Measurements from ENCODE around the gene SPC24. TPM values are rescaled to one million over a fixed set of nuclear protein-coding genes. Genes with fewer than 3 reads are reported as not detected.
A peak's percentile ranks its signal among the peaks of the same experiment; 100 is the strongest.

SPC24 gene
- total RNA-seq, 1 donor from 2014 or later = 3.8 TPM

GRCh38 chr19:11154683-11155047, 917 bp downstream of the SPC24 start:
- TF ChIP-seq, protein P1, sequence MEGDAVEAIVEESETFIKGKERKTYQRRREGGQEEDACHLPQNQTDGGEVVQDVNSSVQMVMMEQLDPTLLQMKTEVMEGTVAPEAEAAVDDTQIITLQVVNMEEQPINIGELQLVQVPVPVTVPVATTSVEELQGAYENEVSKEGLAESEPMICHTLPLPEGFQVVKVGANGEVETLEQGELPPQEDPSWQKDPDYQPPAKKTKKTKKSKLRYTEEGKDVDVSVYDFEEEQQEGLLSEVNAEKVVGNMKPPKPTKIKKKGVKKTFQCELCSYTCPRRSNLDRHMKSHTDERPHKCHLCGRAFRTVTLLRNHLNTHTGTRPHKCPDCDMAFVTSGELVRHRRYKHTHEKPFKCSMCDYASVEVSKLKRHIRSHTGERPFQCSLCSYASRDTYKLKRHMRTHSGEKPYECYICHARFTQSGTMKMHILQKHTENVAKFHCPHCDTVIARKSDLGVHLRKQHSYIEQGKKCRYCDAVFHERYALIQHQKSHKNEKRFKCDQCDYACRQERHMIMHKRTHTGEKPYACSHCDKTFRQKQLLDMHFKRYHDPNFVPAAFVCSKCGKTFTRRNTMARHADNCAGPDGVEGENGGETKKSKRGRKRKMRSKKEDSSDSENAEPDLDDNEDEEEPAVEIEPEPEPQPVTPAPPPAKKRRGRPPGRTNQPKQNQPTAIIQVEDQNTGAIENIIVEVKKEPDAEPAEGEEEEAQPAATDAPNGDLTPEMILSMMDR (IDR thresholded peaks at IDR 0.05; ENCODE audit: partially characterized antibody, unreplicated experiment) = no peak
- H3K27ac Mint-ChIP-seq (ENCODE audit: unreplicated experiment) = peak overlapping the region; percentile 28
- no peaks in the 10 kb centered on the region for H3K27me3 Mint-ChIP-seq (ENCODE audit: unreplicated experiment)

GRCh38 chr19:11152318-11153062, 3.1 kb downstream of the SPC24 start:
- Mint-ChIP-seq H3K36me3 (ENCODE audit: unreplicated experiment) (no peaks in the 10 kb centered on the region), H3K4me3 (ENCODE audit: unreplicated experiment) (no peak overlapping the region), H3K27ac (ENCODE audit: unreplicated experiment) (no peak overlapping the region), H3K4me1 (ENCODE audit: low read depth, unreplicated experiment) (no peaks in the 10 kb centered on the region), H3K27me3 (ENCODE audit: unreplicated experiment) (no peaks in the 10 kb centered on the region), H3K9me3 (ENCODE audit: unreplicated experiment) (peaks cover 11% of the 10 kb centered on the region)
- no peak for DNase-seq
- TF ChIP-seq, protein P1 (IDR thresholded peaks at IDR 0.05; ENCODE audit: partially characterized antibody, unreplicated experiment) = no peak

More at GRCh38 chr19:11154683-11155047, 917 bp downstream of the SPC24 start:
- Mint-ChIP-seq H3K36me3 (ENCODE audit: unreplicated experiment) (no peaks in the 10 kb centered on the region), H3K4me1 (ENCODE audit: low read depth, unreplicated experiment) (no peaks in the 10 kb centered on the region), H3K9me3 (ENCODE audit: unreplicated experiment) (peaks cover 13% of the 10 kb centered on the region), H3K4me3 (ENCODE audit: unreplicated experiment) (peak overlapping the region; percentile 79)
- DNase-seq = no peak

- TF ChIP-seq, protein P1 (IDR thresholded peaks at IDR 0.05; ENCODE audit: partially characterized antibody, unreplicated experiment) = no peak
- Mint-ChIP-seq H3K4me3 (ENCODE audit: unreplicated experiment) (no peak overlapping the region), H3K36me3 (ENCODE audit: unreplicated experiment) (no peaks in the 10 kb centered on the region), H3K9me3 (ENCODE audit: unreplicated experiment) (peaks cover 6% of the 10 kb centered on the region), H3K27ac (ENCODE audit: unreplicated experiment) (no peak overlapping the region), H3K27me3 (ENCODE audit: unreplicated experiment) (no peaks in the 10 kb centered on the region), H3K4me1 (ENCODE audit: low read depth, unreplicated experiment) (no peaks in the 10 kb centered on the region)
- no peak for DNase-seq
These were observed 4.4 kb downstream of the SPC24 start for GRCh38 chr19:11151181-11151580.

DNA sequence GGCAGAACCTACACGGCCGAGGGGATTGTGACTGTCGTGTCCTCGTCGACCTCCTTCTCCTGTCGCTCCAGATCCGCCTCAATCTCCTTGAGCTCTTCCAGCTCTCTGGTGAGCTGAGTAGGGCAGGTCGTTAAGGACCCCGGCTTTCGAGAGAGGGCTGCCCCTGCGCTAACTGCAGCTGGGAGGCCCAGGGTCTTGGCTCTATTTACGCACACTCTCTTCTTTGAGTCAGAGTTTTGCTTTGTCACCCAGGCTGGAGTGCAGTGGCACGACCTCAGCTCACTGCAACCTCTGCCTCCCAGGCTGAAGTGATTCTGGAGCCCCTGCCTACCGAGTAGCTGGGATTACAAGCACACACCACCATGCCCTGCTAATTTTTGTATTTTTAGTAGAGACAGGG, 7.6 kb downstream of the SPC24 start:
- TF ChIP-seq, protein P1 (IDR thresholded peaks at IDR 0.05; ENCODE audit: partially characterized antibody, unreplicated experiment) = no peak
- Mint-ChIP-seq H3K4me3 (ENCODE audit: unreplicated experiment) (no peak overlapping the region), H3K27ac (ENCODE audit: unreplicated experiment) (no peak overlapping the region), H3K9me3 (ENCODE audit: unreplicated experiment) (peaks cover 2% of the 10 kb centered on the region), H3K27me3 (ENCODE audit: unreplicated experiment) (peaks cover 2% of the 10 kb centered on the region), H3K36me3 (ENCODE audit: unreplicated experiment) (no peaks in the 10 kb centered on the region), H3K4me1 (ENCODE audit: low read depth, unreplicated experiment) (no peaks in the 10 kb centered on the region)
- DNase-seq = no peak

- no peak overlapping the region for H3K4me3 Mint-ChIP-seq (ENCODE audit: unreplicated experiment)
- no peaks in the 10 kb centered on the region for H3K36me3 Mint-ChIP-seq (ENCODE audit: unreplicated experiment)
- no peak for DNase-seq
- no peaks in the 10 kb centered on the region for H3K4me1 Mint-ChIP-seq (ENCODE audit: low read depth, unreplicated experiment)
- TF ChIP-seq, protein P1 (IDR thresholded peaks at IDR 0.05; ENCODE audit: partially characterized antibody, unreplicated experiment) = no peak
- no peaks in the 10 kb centered on the region for H3K9me3 Mint-ChIP-seq (ENCODE audit: unreplicated experiment)
- no peak overlapping the region for H3K27ac Mint-ChIP-seq (ENCODE audit: unreplicated experiment)
- H3K27me3 Mint-ChIP-seq (ENCODE audit: unreplicated experiment) = peaks cover 2% of the 10 kb centered on the region
These were observed 10.1 kb downstream of the SPC24 start for GRCh38 chr19:11145536-11145924.

All from glutamatergic neuron (in vitro differentiated cells).